SK-MEL-5 (cell line): ENCODE measurements around the gene PAK5. TPM values are rescaled to one million over a fixed set of nuclear protein-coding genes. Genes with fewer than 3 reads are reported as not detected.

ENCODE experiments used
- DNase-seq: peaks from one replicate; pipeline ENCODE4 v3.0.0-alpha.2; 2016; ENCODE audit warnings: low read depth, low spot score
- in situ Hi-C: cut with HindIII; loops from 2 replicates; pipeline ENCODE4 v1.10.0; 2016; ENCODE audit warnings: low sequenced_read_pairs, high pct_unique_total_duplicates, low pct_unique_long_range_greater_than_20kb
- total RNA-seq: library from RNA; depleted of rRNA; stranded (reverse); fragments of >200 nt; shearing (Covaris generic); gene quantifications from 2 replicates; pipeline ENCODE4 v1.2.3, GENCODE V29; 2014

The PAK5 gene
- total RNA-seq, 1 experiment from 2014 or later = not detected

- in situ Hi-C loops = no loop called here
- DNase-seq = no peak
These were observed 263.0 kb downstream of the PAK5 start for GRCh38 chr20:9575836-9576235.

- no peak for DNase-seq
- in situ Hi-C loops = no loop called here
These were observed 264.1 kb downstream of the PAK5 start for GRCh38 chr20:9574776-9575175.

GRCh38 chr20:9574181-9574580, 264.7 kb downstream of the PAK5 start:
- DNase-seq = no peak
- in situ Hi-C loops = no loop called here

GRCh38 chr20:9573335-9574151, 265.3 kb downstream of the PAK5 start:
- in situ Hi-C loops = no loop called here
- no peak for DNase-seq

GRCh38 chr20:9572670-9573069, 266.2 kb downstream of the PAK5 start:
- peak; percentile 47 for DNase-seq
- in situ Hi-C loops = no loop called here

GRCh38 chr20:9571783-9572182, 267.1 kb downstream of the PAK5 start:
- DNase-seq = no peak
- in situ Hi-C loops = no loop called here

GRCh38 chr20:9570612-9571011, 268.3 kb downstream of the PAK5 start:
- in situ Hi-C loops = no loop called here
- no peak for DNase-seq

GRCh38 chr20:9566977-9567376, 271.9 kb downstream of the PAK5 start:
- in situ Hi-C loops = no loop called here
- peak; percentile 29 for DNase-seq

- in situ Hi-C loops = no loop called here
- DNase-seq = no peak
These were observed 272.8 kb downstream of the PAK5 start for GRCh38 chr20:9565910-9566550.

- in situ Hi-C loops = no loop called here
- no peak for DNase-seq
These were observed 281.5 kb downstream of the PAK5 start for GRCh38 chr20:9557411-9557810.

GRCh38 chr20:9555781-9556180, 283.1 kb downstream of the PAK5 start:
- DNase-seq = peak; percentile 21
- in situ Hi-C loops = no loop called here

GRCh38 chr20:9551808-9552550, 286.9 kb downstream of the PAK5 start:
- no peak for DNase-seq
- in situ Hi-C loops = no loop called here

- in situ Hi-C loops = no loop called here
- no peak for DNase-seq
These were observed 288.0 kb downstream of the PAK5 start for GRCh38 chr20:9550871-9551270.

GRCh38 chr20:9550283-9550682, 288.6 kb downstream of the PAK5 start:
- in situ Hi-C loops = no loop called here
- DNase-seq = no peak

GRCh38 chr20:9543214-9543613, 295.7 kb downstream of the PAK5 start:
- in situ Hi-C loops = no loop called here
- DNase-seq = no peak

GRCh38 chr20:9535449-9535848, 303.4 kb downstream of the PAK5 start:
- in situ Hi-C loops = no loop called here
- no peak for DNase-seq

GRCh38 chr20:9534025-9534424, 304.9 kb downstream of the PAK5 start:
- in situ Hi-C loops = no loop called here
- no peak for DNase-seq

- DNase-seq = no peak
- in situ Hi-C loops = no loop called here
These were observed 306.6 kb downstream of the PAK5 start for GRCh38 chr20:9532069-9532838.
